HG02973 (cell line): ENCODE measurements around the gene EMC1.
"Not testable (repeated sequence)": the region's sequence is repeated elsewhere in the genome, so short reads cannot be mapped to it uniquely, and the experiment has no call there.

Source experiments
- ATAC-seq: cut with Tn5 transposase; IDR thresholded peaks from one replicate; pipeline ENCODE4 v1.9.1; 2021; ENCODE audit warnings: moderate library complexity; ENCODE audit not compliant: unreplicated experiment

The EMC1 gene

GRCh38 chr1:19220080-19220846, 31.1 kb downstream of the EMC1 start:
- ATAC-seq = no peak

GRCh38 chr1:19219451-19219850, 31.9 kb downstream of the EMC1 start:
- no peak for ATAC-seq

GRCh38 chr1:19216585-19216984, 34.7 kb downstream of the EMC1 start:
- ATAC-seq = not testable (repeated sequence)

GRCh38 chr1:19213580-19213979, 37.7 kb downstream of the EMC1 start:
- no peak for ATAC-seq

GRCh38 chr1:19212167-19212566, 39.2 kb downstream of the EMC1 start:
- no peak for ATAC-seq

- no peak for ATAC-seq
These were observed 40.4 kb downstream of the EMC1 start for GRCh38 chr1:19210772-19211549.

- ATAC-seq = peak; percentile 72
These were observed 41.1 kb downstream of the EMC1 start, which contains the start of gene UBR4 for GRCh38 chr1:19209990-19210771. Gene UBR4, minus strand, starts transcription at chr1:19210266. Its CDS starts 18 bp downstream, at chr1:19210248.

GRCh38 chr1:19209439-19209989, 41.8 kb downstream of the EMC1 start:
- ATAC-seq = peak; percentile 46

- no peak for ATAC-seq
These were observed 42.5 kb downstream of the EMC1 start for GRCh38 chr1:19208710-19209438.

GRCh38 chr1:19206947-19207346, 44.4 kb downstream of the EMC1 start:
- no peak for ATAC-seq

- no peak for ATAC-seq
These were observed 45.5 kb downstream of the EMC1 start for GRCh38 chr1:19205845-19206244.

- no peak for ATAC-seq
These were observed 45.9 kb downstream of the EMC1 start for GRCh38 chr1:19205403-19205802.

- ATAC-seq = no peak
These were observed 46.7 kb downstream of the EMC1 start for GRCh38 chr1:19204446-19205266.

GRCh38 chr1:19203440-19203839, 47.9 kb downstream of the EMC1 start:
- ATAC-seq = no peak

GRCh38 chr1:19202396-19202795, 48.9 kb downstream of the EMC1 start:
- no peak for ATAC-seq

GRCh38 chr1:19199969-19200604, 51.2 kb downstream of the EMC1 start:
- ATAC-seq = no peak

- ATAC-seq = no peak
These were observed 51.9 kb downstream of the EMC1 start for GRCh38 chr1:19199329-19199968.

- ATAC-seq = no peak
These were observed 52.5 kb downstream of the EMC1 start for GRCh38 chr1:19198820-19199219.

- ATAC-seq = no peak
These were observed 53.5 kb downstream of the EMC1 start for GRCh38 chr1:19197845-19198244.
